LNCaP clone FGC (cell line): Measurements from ENCODE around the gene RNFT2.

Experiments used
- DNase-seq: peaks from one replicate; pipeline ENCODE4 v3.0.0-alpha.2; 2011; ENCODE audit warnings: low read depth
- H3K4me3 ChIP-seq: 2 replicates; pipeline ENCODE4 v1.5.1; 2011; ENCODE audit warnings: mild to moderate bottlenecking, low read depth, low read length, control low read depth
- TF ChIP-seq, protein P1 (sequence below): IDR thresholded peaks from 2 replicates; pipeline ENCODE4 v1.5.1; 2012; ENCODE audit warnings: mild to moderate bottlenecking; ENCODE audit not compliant: control insufficient read depth, insufficient read depth; ENCODE audit errors: extremely low read depth

The RNFT2 gene

DNA sequence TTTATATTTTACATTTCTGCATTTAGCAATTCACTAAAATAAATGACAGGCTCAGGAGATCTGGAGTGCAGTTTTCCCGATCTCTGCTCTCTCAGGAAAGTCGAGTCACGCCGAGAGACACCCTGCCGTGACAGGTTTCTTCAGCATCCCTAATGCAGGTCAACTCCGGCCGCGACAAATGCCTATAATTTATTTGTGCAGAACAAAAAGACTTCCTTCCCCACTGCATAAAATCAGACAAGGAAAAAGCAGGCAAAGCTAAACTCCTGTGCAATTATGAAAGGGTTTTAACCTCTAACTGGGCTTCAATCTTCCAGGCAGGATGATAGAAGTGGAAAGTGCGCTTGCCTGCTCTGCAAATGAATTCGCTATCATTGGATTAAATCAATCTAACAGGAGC is 28.3 kb upstream of the RNFT2 start:
- H3K4me3 ChIP-seq, result no peak overlapping the region
- DNase-seq, result no peak
- TF ChIP-seq, protein P1, sequence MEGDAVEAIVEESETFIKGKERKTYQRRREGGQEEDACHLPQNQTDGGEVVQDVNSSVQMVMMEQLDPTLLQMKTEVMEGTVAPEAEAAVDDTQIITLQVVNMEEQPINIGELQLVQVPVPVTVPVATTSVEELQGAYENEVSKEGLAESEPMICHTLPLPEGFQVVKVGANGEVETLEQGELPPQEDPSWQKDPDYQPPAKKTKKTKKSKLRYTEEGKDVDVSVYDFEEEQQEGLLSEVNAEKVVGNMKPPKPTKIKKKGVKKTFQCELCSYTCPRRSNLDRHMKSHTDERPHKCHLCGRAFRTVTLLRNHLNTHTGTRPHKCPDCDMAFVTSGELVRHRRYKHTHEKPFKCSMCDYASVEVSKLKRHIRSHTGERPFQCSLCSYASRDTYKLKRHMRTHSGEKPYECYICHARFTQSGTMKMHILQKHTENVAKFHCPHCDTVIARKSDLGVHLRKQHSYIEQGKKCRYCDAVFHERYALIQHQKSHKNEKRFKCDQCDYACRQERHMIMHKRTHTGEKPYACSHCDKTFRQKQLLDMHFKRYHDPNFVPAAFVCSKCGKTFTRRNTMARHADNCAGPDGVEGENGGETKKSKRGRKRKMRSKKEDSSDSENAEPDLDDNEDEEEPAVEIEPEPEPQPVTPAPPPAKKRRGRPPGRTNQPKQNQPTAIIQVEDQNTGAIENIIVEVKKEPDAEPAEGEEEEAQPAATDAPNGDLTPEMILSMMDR, result no peak

DNA sequence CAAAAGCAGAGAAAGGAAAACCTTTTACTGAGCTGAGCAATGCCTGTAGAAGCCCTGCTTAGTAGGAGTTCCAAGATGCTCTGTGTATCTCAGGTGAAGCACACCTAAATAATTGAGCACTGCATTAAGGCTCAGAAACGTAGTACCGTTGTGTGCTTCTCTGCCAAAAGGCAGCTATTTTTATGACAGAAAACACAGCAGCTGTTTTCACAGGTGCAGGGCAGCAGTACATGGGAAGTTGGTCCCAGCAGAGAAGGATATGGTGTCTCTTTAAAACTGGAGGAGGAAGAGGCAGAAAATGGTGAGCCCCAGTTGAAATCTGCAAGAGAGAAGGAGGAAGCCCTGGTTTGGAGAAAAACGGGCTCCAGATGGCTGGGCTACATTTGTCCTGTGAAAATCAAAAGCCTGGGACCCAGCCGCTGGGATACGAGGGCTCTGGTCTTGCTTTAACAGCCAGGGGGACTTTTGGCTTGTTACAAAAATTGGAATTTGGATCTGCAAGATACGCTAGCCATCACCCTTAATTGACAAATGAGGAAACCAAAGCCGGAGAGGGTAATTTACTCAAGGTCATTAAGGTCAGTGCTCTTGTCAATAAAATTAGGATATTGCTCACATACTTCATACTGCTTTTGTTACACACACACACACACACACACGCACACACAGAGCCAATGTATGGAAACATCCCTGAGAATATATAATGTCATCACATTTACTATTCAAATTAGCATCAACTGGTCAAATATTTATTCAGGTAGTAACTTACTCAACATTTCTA is 27.6 kb upstream of the RNFT2 start:
- TF ChIP-seq, protein P1, result no peak

DNA sequence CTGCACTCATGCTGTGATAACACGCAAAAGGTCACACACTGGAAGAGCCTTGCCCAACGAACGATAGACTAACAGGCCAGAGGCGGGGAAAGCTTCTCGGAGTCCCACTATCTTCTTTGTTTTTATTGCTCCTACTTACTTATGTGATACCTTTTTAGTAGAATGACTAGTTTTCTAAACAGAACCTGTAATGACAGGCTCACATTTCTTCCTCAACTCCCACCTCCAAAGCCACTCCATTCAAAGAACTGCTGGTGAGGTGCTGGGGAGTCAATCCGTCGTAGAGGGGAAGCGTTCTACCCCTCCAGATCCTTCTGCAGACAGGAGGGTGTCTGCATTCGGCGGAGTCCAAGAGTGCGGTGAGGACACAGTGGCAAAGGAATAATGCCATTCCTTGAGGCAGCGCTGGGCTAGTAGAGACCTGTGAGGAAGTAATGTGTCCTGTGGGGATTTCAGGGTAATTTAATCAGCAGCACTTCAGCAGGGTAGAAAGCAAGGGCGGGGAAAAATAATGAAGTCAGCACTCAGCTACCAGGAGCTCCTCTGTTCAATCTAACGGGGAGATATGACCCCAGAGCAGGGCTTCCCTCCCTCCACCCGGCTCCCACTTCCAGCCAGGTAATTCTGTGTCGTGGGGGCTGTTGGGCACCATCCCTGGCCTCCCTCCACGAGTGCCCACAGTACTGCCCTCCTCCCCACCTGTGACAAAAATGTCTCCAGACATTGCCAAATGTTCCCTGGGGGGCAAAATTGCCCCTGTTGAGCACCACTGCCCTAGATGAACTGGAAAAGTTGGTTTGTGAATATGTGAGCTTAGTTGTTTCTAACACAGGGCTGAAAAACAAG is 25.4 kb upstream of the RNFT2 start:
- no peak for DNase-seq
- H3K4me3 ChIP-seq, result no peak overlapping the region
- TF ChIP-seq, protein P1, result no peak

More for the DNA sequence above, 27.6 kb upstream of the RNFT2 start:
- no peak overlapping the region for H3K4me3 ChIP-seq
- DNase-seq, result no peak

GRCh38 chr12:116713527-116713926 is 24.6 kb upstream of the RNFT2 start:
- DNase-seq, result no peak
- TF ChIP-seq, protein P1, result no peak

DNA sequence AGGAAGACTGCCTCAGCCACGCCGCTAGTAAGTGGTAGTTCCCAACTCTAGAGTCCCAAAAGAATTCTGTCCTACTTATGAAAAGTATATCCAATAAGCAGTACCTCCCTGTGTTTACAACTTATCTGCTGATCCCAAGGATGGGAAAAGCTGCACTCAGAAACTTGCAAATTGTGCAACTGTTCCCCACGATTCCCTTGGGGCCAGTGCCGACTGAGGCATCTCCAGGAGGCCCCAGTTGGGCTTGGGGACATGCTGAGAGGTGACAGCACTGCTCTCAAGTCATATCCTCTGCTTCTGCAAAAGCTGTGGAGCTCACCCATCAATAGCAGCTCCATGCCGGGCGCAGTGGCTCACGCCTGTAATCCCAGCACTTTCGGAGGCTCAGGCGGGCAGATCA is 23.9 kb upstream of the RNFT2 start:
- no peak overlapping the region for H3K4me3 ChIP-seq
- TF ChIP-seq, protein P1, result no peak
- DNase-seq, result no peak

More at GRCh38 chr12:116713527-116713926, 24.6 kb upstream of the RNFT2 start:
- no peak overlapping the region for H3K4me3 ChIP-seq

DNA sequence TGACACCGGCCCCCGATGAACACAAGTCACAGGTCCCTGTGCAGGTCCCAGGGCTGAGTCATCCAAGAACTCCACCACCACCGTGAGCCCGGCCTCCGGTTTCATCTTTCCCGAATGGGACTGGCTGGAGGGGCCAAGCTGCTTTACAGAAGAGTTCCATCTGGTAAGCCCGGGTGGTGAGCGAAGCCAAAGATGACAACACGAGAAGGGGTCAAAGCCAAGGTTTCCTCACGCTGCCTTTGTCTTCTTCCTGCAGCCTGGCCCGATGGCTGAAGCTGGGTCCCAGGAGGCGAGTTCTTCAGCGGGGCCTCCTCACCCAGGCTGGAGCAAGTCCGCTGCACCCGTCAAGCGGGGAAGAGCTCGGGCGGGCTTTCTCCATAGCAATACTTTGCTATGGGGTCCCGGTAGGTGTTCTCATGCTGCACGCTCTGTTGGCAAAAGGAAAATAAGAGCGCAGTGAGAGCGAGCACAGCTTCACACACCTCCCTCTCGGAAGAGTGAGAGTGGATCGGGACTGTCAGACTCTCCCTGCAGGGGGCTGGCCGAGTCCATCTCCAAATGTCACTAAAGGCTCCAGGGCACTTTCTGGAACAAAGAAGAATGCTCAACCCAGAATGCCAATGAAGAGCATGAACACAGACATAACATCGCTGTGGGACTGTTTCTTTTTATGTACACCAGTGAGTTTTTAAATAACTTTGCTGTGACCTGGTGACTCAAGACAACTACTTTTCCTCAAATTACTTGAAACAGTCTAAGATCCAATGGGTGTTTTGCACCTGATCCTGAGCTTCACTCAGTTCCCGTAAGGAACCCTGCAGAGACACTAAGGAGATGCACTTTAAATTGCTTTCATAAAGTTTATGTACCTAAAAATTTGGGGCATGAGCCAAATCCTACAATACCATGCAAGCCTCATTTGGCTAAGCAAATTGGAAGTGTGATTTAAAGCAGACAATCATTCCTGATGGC is 20.4 kb upstream of the RNFT2 start:
- no peak overlapping the region for H3K4me3 ChIP-seq
- DNase-seq, result no peak

More for the DNA sequence above, 20.4 kb upstream of the RNFT2 start:
- TF ChIP-seq, protein P1, result no peak
